Ramos (cell line): ENCODE measurements around the gene CD244.
"Not testable (repeated sequence)": the region's sequence is repeated elsewhere in the genome, so short reads cannot be mapped to it uniquely, and the experiment has no call there.

ENCODE experiments used
- in situ Hi-C: fragments of 300-500 bp; cut with MboI; formaldehyde crosslinking; loops from one replicate; pipeline ENCODE4 v1.14.3; 2022; ENCODE audit warnings: low sequenced_read_pairs; ENCODE audit not compliant: unreplicated experiment

CD244 gene, protein sequence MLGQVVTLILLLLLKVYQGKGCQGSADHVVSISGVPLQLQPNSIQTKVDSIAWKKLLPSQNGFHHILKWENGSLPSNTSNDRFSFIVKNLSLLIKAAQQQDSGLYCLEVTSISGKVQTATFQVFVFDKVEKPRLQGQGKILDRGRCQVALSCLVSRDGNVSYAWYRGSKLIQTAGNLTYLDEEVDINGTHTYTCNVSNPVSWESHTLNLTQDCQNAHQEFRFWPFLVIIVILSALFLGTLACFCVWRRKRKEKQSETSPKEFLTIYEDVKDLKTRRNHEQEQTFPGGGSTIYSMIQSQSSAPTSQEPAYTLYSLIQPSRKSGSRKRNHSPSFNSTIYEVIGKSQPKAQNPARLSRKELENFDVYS

DNA sequence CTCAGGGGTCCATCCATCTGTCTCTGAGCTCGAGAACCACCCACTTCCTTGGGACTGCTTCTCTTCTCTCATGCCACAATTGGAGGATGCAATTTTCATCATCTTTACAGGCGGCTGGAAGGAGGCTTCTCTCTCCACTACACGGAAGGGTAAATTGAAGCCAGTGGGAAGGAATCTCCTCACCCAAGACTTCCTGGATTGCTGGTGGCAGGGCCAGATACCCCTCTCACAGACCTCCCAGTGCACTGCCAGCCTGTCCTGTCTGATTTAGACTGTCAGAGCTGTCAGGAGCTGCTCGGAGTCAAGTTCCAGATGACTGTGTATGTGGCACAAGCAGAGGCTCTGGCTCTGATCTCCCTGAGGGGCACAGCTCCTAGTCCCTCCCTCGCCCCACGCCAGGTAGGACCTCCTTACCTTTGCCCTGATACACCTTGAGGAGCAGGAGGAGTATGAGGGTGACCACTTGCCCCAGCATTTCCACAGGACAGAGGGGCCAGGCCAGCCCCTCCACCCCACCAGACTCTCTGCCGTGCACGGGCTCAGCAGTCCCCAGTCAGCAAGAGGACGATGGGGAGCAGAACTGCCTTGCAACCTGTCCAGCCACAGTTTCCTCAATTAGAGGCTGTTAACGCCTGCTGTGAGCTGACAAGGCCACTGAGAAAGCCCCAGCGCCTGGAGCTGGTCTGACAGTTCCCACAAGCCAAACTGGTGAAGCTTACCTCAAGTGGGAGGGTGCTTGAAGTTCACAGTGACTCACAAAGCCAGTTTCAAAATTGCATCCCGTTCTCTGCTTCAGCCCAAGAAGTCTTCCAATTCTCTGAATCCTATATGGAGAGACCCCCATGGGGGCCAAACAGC is at the start of gene CD244:
TSS of gene CD244 (minus strand) at position 685 of the 858 bp plus-strand sequence. CDS start at position 475, 210 bp downstream.
- in situ Hi-C loops = no loop called here

DNA sequence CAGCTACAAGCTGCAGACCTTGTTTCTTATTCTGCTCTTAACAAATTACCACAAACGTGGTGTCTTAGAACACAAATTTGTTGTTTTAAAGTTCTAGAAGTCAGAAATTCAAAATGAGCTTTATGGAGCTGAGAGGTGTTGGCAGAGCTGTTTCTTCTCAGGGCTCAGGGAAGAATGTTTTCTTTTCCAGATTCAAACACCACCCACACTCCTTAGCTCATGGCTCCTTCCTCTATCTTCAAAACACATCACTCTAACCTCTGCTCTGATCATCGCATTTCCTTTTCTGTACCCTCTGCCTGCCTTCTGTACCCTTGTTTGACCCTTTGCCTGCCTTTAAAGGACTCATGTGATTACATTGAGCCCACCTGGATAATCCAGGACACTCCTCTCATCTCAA is 49.2 kb upstream of the CD244 start:
- in situ Hi-C loops = no loop called here

DNA sequence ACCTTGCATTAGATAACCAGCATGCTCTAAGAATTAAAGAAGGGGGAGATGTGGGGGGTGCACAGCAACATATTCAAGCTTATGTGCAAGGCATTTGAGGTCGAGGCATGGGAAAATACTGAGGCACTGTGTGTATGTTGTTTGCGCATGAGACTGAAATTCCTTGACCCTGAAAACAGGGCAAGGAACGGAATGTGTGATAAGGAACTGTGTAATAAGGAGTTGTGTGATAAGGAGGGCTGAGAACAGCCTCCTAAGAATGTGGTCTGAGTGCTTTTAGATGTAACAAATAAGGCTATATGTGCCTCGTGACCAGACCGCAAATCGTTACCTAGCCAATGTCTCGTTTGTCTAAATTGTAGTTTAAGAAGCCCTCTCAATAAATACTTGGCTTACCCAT is 48.8 kb upstream of the CD244 start:
- in situ Hi-C loops = no loop called here

DNA sequence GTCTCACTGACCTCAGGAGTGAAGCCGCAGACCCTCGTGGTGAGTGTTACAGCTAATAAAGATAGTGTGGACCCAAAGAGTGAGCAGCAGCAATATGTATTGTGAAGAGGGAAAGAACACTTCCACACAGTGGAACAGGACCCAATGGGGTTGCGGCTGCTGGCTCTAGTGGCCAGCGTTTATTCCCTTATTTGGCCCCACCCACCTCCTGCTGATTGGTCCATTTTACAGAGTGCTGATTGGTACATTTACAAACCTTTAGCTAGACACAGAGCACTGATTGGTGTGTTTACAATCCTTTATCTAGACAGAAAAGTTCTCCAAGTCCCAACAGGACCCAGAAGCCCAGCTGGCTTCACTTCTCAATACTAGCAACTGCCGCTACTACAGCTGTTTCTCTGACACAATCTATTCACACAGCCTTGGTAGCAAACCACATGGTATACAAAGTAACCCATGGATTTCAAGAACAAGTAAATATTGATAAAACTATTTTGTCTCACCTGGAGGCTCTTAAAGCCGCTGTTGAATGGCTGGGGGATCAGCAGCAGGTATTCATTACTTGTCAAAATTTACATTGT is 47.6 kb upstream of the CD244 start:
- in situ Hi-C loops = no loop called here

DNA sequence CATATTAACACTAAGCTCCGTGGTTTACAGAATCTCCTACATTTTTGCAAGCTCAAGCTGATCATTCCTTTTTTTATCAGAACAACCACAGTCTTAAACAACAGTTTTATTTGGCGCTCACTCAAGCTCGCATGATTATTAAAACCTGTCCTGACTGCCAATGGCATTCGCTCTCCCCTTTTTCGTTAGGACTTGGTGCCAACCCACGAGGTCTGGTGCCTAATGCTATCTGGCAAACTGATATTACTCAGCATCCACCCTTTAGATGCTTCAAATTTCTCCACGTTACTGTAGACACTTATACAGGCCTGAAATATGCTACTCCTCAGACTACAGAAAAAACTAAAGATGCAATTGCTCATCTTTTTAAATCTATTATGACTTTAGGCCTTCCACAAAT is 45.3 kb upstream of the CD244 start:
- in situ Hi-C loops = no loop called here

DNA sequence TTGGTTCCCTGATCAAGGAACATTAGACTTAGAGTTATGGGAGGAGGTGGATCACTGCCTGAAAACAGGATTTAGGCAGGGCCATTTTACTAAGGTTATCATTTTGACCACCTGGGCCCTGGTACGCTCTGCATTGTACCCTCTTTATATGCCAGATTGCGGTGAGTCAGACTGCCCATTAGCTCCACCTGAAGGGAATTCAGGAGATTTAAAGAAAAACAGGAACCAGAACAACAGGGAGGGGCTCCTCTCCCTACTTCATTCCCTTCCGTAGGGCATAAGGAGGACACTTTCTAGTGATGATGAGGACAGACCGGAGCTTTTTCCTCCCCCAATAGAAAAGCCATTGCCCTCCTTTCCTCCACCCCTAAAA is 42.9 kb upstream of the CD244 start:
- in situ Hi-C loops = no loop called here

DNA sequence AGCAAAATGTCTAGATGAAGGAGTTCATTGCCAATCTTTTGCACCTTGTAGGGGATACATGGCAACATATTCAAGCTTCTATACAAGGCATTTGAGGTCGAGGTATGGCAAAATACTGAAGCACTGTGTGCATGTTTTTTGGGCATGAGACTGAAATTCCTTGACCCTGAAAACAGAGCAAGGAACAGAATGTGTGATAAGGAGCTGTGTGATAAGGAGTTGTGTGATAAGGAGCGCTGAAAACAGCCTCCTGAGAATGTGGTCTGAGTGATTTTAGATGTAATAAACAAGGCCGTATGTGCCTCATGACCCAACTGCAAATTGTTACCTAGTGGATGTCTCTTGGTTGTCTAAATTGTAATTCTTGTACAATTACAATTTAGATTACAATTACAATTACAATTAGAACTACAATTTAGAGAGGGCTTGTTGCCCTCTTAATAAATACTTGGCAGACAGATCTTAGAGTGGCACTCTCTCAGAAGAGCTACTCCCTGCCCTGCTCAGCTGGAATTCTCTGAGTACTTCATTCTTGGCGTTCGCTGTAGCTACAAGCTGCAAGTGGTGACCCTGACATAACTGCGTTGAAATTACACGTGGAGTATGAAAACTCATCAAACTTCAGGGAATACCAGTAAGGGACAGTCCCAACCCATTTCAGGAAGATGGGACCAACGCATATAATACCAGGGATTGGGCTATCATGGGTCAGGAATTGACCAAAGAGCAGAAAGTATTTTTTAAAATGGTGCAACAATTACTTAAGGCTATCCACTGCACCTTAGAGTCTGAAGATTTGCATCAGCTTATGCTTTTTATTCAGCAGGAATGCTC is 42.3 kb upstream of the CD244 start:
- in situ Hi-C loops = no loop called here

DNA sequence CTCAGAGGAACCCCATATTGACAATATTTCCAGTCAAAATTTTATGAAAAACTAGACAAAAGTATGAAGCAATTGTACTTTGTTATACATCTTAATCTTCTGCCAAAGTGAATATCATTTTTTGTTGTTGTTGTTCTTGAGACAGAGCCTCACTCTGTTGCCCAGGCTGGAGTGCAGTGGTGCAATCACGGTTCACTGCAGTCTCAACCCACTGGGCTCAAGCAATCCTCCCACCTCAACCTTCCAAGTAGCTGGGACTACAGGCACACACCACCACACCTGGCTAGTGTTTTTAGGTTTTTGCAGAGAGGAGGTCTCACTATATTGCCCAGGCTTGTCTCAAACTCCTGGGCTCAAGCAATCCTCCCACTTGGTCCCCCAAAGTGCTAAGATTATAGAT is 39.6 kb upstream of the CD244 start:
- in situ Hi-C loops = not testable (repeated sequence)

DNA sequence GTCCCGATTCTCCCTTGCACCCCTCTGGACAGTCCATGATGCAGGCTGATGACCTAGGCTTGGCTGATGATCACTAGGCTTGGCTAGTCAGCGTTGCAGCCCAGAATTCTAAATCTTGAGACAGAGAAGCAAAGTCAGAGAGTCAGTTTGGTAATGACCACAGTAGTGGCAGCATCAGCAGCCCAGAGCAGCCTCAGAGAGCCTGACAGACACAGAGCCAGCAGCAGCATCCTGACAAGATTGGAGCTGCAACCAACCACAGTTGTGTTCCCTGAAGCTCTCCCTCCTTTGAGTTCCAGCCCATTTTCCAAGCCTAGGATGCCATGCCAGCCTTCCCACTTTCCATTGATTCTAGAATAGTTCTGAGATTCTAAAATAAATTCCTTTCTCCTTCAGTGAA is 39.1 kb upstream of the CD244 start:
- in situ Hi-C loops = no loop called here

DNA sequence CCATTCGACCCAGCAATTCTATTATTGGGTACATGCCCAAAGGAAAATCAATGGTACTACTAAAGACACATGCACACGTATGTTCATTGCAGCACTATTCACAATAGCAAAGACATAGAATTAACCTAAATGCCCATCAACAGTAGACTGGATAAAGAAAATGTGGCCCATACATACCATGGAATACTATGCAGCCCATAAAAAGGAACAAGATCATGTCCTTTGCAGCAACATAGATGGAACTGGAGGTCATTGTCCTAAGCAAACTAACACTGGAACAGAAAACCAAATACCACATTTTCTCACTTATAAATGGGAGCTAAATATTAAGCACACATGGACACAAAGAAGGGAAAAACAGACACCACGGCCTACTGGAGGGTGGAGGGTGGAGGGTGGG is 38.0 kb upstream of the CD244 start:
- in situ Hi-C loops = not testable (repeated sequence)

DNA sequence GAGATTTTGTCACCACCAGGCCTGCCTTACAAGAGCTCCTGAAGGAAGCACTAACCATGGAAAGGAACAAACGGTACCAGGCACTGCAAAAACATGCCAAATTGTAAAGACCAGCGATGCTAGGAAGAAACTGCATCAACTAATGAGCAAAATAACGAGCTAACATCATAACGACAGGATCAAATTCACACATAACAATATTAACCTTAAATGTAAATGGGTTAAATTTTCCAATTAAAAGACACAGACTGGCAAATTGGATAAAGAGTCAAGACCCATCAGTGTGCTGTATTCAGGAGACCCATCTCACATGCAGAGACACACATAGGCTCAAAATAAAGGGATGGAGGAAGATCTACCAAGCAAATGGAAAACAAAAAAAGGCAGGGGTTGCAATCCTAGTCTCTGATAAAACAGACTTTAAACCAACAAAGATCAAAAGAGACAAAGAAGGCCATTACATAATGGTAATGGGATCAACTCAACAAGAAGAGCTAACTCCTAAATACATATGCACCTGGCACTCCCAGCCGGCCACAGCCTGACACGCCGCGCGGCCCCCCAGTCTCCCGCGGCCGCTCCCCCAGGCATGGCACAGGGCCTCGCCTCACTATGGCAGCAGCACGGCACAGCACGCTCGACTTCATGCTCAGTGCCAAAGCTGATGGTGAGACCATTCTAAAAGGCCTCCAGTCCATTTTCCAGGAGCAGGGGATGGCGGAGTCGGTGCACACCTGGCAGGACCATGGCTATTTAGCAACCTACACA is 31.9 kb upstream of the CD244 start:
- in situ Hi-C loops = not testable (repeated sequence)

DNA sequence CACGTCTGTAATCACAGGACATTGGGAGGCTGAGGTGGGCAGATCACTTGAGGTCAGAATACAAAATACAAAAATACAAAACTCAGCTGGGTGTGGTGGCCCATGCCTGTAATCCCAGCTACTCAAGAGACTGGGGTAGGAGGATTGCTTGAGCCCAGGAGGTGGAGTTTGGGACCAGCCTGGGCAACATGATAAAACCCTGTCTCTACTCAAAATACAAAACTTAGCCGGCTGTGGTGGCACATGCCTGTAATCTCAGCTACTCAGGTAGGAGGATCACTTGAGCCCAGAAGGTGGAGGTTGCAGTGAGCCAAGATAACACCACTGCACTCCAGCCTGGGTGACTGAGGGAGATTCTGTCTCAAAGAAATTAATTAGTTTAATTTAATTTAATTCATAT is 28.8 kb upstream of the CD244 start:
- in situ Hi-C loops = no loop called here

DNA sequence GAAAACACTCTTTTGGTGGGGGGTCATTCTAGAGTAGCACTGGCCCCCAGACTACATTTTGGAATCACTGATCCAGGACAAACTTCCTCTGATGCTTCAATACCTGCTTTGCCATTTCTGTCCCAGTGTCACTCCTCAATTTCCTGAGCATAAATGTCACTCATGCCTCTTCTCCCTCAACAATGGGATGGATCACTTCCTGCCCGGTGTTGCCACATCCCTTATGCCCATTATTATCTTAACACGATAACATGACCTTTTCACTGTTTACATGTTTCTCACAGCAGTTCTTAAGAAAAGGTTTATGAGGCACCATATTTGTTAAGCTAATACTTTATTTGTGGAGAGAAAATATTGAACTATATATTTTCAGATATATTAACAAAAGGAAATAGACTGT is 26.2 kb upstream of the CD244 start:
- in situ Hi-C loops = no loop called here

DNA sequence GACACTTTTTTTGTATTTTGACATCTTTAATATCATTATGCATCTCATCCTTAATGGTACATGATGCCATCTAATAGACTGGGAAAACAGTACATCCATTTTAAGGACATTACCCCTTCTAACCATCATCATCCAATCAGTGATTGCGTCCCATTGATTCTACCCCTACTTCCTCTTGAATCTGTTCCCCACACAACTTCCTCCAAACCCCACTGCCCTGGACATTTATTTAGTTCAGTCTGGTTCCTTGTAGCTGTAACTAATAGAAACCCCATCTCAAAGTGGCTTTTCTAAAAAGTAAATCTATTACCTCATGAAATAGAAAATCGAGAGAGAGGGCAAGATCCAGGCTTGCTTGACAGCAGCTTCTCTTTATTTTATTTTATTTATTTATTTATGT is 24.4 kb upstream of the CD244 start:
- in situ Hi-C loops = no loop called here

DNA sequence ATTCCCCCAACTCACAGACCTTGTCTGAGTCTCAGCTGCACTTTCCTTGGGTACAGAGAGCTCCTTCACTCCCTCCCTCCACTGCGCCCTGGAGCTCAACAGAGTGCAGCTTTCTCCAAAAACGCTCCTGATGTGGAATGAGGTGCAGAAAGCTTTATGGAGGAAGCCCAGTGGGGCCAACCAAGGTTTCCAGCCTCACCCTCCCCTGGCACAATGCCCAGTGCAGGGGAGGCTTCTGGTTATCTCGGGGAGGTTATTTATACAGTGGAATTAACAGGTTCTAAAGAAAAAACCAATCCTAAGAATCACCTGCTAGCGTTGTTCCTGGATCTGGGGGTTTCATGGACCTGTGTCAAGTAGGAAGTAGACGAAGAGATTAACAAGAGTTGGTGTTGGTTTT is 22.4 kb upstream of the CD244 start, which contains the start of gene ITLN1:
TSS of gene ITLN1 (minus strand) at position 139 of the 400 bp plus-strand sequence. CDS start 303 bp downstream, outside the sequence.
- in situ Hi-C loops = no loop called here

DNA sequence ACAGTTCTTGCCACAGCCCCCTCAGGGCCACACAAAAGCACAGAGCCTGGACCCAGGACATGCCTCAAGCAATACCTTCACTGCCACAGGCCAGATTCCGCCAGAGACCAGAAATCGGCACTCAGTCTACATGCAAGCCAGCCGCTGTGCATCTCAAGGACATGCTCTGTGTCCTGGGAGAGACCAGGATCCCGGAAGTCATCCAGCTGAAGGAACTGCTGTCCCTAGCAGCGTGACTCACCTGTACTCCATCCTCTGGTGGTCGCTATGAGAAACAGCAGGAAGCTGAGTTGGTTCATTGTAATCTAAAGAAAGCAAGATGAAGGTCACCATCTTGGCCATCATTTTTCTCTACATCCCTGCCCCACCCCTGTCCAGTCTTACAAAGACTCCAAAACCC is 21.9 kb upstream of the CD244 start:
- in situ Hi-C loops = no loop called here

DNA sequence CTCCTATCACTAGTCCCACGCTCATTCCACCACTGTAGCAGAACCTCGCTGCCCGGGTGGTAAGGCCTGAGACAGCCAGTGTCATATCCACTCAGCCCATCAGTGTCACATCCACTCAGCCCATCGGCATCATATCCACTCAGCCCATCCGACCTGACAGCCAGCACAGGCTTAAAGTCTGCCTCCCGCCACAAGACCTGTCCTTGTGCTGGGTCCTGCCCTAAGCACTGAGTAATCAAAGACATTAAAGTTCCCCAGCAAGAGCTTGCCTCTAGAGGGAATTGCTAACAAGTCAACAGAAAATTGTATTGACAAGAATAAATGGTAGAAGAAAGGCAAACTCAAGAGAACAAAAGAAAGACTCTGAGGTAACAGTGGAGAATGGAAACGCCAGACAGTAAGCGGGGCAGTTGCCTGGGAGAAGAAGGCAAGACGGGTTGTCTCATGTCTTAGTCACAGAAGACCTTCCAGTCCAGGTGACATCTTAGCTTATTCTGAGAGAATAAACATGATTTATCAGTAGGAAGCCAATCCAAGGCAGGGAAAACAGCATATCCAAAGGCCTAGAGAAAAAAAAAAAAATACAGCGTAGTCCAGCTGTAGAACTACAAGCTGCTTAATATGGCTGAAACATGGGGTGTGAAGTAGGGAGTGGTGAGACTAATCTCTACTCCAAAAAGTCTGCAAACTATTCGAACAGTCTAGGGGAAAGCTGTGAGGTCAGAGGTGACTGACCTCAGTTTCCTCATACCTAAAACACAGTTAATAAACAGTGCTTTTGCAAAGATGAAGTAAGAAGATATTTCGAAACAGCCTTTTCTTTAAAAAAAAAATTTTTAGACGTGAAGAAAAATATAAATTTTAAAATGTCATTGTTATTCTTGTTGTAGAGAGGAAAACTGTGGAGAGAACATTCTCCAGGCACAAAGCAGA is 21.2 kb upstream of the CD244 start:
- in situ Hi-C loops = no loop called here

DNA sequence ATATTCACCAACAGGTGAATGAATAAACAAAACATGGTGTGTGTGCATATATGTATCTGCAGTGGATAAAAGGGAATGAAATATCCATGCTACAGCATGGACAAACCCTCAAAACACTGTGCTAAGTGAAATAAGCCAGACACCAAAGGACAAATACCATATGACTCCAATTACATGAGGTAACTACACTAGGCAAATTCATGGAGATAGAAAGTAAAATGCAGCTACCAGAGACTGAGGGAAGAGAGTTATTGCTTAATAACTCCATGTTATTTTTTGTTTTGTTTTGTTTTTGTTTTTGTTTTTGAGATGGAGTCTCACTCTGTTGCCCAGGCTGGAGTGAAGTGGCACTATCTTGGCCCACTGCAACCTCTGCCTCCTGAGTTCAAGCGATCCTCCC is 19.9 kb upstream of the CD244 start:
- in situ Hi-C loops = no loop called here
